Umbilical cord (tissue), 2 donors: Measurements from ENCODE around the gene GMEB1. TPM values are rescaled to one million over a fixed set of nuclear protein-coding genes. Genes with fewer than 3 reads are reported as not detected.
"Not testable (repeated sequence)": the region's sequence is repeated elsewhere in the genome, so short reads cannot be mapped to it uniquely, and the experiment has no call there.

Experiments used
- DNase-seq: peaks from one replicate; pipeline ENCODE4 v3.0.0-alpha.2; 2015; ENCODE audit warnings: low spot score
- total RNA-seq: library from RNA; depleted of rRNA; stranded (reverse); fragments of >200 nt; gene quantifications from one replicate; pipeline ENCODE4 v1.2.3, GENCODE V29; 2014; ENCODE audit warnings: low replicate concordance; ENCODE audit not compliant: insufficient read depth

The GMEB1 gene
- total RNA-seq, 1 donor from 2014 or later, result 3.4 TPM

DNA sequence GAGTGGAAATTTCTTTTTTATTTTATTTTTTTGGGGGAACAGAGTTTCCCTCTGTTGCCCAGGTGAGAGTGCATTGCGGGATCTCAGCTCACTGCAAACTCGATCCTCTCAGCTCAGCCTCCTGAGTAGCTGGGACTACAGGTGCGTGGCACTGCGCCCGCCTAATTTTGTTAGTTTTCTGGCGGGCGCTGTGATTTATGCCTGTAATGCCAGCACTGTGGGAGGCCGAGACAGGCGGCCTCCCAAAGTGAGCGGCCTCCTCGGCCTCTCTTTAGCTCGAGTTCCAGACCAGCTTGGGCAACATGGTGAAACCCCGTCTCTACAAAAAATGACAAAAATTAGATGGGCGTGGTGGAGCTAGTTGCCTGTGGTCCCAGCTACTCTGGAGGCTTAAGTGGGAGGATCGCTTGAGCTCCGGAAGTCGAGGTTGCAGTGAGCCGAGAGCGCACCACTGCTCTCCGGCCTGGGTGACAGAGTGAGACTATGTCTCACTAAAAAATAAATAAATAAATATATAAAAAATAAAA is 2.7 kb downstream of the GMEB1 start:
- no peak for DNase-seq

GRCh38 chr1:28672971-28673370 is 4.4 kb downstream of the GMEB1 start:
- not testable (repeated sequence) for DNase-seq

GRCh38 chr1:28675924-28676257 is 7.3 kb downstream of the GMEB1 start:
- DNase-seq, result no peak

DNA sequence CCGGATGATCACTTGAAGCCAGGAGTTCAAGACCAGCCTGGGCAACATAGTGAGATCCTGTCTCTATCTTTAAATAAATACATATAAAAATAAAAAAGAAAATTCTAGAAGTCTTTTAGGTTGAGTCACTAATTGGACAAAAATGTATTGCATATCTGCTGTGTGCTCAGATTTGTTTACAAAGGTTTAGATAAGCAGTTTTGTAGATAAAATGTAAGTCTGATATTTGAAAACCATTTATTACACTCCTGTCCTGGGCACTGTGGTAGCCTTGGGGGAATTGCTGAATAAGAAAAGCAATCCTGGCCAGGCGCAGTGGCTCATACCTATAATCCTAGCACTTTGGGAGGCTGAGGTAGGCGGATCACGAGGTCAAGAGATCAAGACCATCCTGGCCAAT is 11.6 kb downstream of the GMEB1 start:
- DNase-seq, result no peak

- DNase-seq, result no peak
These were observed 14.3 kb downstream of the GMEB1 start for GRCh38 chr1:28682840-28683239.

- DNase-seq, result no peak
These were observed 16.4 kb downstream of the GMEB1 start for GRCh38 chr1:28684937-28685336.

- DNase-seq, result not testable (repeated sequence)
These were observed 23.0 kb downstream of the GMEB1 start for GRCh38 chr1:28691627-28692026.

DNA sequence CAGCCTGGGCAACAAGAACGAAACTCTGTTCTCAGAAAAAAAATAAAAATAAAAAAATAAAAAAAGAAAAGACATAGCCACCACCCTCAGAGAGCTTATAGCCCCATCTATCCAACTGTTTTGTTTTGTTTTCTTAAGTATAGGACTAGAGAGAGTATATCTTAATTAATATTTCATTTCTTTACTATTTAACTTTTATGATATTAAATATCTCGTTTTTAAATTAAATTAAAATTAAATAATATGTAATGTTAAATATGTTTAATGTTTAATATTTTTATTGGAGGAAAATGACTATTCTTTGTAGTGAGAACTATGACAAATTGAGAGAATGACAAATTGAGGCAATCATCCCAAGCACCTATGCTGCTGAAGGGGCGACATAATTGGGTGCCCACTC is 35.0 kb downstream of the GMEB1 start:
- DNase-seq, result no peak

DNA sequence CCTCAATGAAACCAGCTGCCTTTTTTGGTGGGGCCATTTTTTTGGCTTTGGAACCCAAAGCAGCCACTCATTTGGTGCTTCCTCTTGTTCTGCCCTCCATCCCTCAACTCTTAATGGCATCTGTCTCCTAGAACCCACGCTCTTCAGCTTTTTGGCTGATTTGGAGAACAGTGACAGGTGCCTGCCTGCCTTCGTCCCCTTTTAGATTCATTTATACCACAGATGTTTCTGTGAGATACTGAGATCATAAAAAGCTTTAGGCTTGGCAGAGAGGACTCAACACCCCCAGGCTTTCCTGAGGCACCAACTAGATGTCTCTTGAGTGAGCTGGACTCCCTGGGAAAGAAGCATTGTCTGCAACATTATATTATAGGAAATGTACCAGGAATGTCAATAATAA is 47.8 kb downstream of the GMEB1 start:
- DNase-seq, result no peak

- no peak for DNase-seq
These were observed 49.6 kb downstream of the GMEB1 start for GRCh38 chr1:28718166-28718565.

DNA sequence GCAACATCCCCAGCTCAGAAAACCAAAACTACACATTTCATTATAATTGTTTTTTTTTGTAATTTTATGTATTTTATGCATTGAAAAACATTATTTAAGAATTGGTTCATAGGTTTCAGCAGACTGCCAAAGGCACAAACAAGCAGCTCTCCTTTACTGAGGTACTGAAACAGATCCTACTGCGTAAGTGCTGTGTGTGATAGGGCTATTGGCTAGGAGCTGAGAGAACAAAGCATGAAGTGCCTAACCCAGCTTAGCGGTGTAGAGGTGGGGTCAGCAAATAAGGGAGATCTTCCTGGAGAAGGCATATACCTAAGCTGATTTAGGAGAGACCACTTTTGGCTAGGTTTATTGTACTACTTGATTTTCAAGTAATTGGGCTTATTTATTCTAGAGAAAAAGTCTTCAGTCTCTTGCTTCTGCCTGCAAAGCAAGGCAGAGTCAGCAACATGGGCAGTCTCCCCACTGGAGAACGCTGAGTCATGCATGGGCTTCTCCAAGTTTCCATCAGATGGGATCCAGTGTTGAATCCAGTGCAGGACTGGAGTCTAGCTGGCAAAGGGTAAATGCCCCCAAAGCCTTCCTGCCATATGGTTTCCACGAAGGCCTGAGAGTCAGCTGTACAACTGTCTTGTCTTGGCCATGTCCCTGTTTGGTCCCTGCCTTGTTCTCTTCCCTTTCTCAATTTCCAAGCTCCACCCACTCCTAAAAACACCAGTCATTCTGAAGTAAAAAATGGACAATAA is 50.2 kb downstream of the GMEB1 start:
- DNase-seq, result peak; percentile 28

DNA sequence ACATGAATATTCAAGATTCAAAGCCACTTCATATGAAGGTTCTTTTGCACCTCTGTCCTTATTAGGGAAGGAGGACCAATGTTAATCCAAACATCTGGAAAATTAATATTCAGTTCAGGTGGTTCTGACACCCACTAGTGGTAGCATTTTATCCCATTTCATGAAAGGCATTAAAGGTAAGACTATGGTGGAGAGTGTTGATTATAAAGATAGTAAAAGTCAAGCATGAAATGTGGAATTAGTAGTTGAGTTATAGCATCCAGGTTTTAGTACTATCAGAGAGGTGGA is 50.7 kb downstream of the GMEB1 start:
- no peak for DNase-seq

DNA sequence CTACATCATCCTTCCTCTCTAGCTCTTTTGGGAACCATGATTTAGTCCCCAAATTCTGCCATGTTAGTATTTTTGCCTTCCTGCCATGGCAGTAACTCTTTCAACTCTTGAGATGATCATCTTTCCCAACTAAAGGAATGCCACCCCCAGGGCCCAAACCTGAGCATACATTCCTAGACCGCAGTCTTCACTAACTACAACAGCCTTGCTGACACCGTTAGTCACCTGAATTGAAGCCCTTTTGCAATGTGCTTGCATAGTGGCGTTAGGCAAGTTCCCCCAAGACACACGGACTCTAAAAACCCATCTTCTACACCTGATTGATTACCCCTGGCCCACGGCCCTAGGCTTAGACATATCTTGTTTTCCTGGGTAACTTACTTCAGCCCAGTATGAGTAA is 51.8 kb downstream of the GMEB1 start:
- DNase-seq, result no peak

- not testable (repeated sequence) for DNase-seq
These were observed 53.3 kb downstream of the GMEB1 start for GRCh38 chr1:28721927-28722326.

DNA sequence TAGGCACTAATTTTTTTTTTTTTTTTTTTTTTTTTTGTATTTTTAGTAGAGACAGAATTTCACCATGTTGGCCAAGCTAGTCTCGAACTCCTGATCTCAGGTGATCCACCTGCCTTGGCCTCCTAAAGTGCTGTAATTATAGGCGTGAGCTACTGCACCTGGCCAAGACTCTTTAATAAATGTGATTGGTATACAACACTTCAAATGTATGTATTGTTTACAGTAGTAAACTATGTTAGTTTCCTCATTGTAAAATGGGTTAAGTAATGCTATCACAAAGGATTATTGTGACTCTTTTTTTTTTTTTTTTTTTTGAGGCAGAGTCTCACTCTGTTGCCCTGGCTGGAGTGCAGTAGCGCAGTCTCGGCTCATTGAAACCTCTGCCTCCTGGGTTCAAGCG is 56.8 kb downstream of the GMEB1 start:
- DNase-seq, result not testable (repeated sequence)

GRCh38 chr1:28735961-28736449 is 67.4 kb downstream of the GMEB1 start:
- DNase-seq, result no peak

GRCh38 chr1:28736450-28737306 is 68.1 kb downstream of the GMEB1 start, which contains the start of gene YTHDF2:
Gene YTHDF2, plus strand, starts transcription at chr1:28736940. Its CDS starts 181 bp downstream, at chr1:28737121.
- peak; percentile 99 for DNase-seq

GRCh38 chr1:28737307-28738132 is 68.9 kb downstream of the GMEB1 start:
- peak; percentile 39 for DNase-seq

GRCh38 chr1:28740118-28740517 is 71.5 kb downstream of the GMEB1 start:
- no peak for DNase-seq

DNA sequence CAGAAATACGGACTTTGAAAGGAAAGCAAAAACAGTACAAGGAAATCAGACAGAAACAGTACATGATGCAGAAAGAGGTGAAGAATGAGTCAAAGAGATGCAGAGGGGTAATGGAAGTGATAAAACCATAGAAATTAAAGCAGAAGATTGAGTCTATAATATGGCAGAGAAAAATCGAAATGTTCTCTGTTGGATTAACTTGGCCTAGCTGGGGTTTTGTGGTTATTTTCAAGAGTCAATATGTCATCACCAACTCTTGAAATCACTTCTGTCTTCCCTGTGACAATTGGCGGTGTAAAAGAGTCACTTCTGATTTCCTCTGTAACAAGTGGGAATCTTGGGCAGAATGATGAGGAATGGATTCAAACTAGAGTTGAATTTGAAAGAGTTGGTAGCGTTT is 75.6 kb downstream of the GMEB1 start:
- DNase-seq, result no peak

DNA sequence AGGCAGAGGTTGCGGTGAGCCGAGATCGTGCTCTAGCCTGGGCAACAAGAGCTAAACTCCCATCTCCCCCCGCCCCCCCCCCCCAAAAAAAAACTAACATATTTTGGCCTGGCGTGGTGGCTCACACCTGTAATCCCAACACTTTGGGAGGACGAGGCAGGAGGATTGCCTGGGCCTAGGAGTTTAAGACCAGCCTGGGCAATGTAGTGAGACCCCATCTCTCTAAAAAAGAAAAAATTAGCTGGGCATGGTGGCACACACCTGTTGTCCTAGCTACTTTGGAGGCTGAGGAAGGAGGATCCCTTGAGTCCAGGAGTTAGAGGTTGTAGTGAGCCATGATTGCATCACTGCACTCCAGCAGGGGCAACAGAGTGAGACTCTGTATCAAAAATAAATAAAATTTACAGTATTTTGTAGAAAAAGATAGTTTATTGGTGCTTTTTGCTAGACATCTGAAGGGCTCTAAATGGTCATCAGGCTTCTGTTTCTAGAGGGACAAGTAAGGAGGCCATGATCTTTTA is 77.1 kb downstream of the GMEB1 start:
- DNase-seq, result no peak

DNA sequence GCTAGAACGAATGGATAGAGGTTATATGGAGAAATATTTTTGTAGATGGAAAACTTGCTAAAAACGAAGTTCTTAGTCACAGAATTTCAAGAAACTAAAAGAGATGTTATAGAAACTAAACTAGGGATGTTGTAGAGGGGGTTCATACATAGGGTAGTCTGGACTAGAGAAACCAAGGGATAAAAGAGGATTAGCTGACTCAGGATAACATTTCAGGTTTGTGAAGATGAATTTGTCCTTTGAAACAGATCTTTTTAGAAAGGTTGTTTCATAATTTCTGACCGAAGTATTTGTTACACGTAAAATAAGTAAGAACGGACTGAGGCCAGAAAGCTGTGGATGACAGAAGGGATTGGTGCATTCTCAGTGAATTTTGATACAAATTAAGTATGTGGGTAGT is 81.7 kb downstream of the GMEB1 start:
- peak; percentile 49 for DNase-seq
